ENCODE data around the gene ACOT7.

DNA sequence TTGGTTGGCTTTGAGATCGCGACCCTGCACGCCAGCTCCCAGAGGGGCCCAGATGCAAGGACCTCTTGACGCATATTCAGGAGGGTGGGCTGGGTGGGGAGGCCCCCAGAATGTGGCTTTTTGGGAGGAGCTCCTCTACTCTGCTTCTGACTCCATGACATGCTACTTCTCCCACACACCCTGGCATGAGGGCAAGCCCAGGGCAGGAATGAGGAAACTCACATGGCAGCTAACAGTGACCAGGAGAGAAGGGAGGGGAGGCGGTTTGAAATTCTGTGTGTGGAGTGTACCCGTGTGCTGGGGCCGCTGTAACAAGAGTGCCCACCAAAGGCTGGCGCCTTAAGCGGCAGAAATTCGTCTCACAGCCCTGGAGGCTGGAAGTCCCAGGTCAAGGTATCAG lies 71.4 kb downstream of the ACOT7 start:
- TF ChIP-seq CTCF (conservative IDR thresholded peaks at IDR 0.05; ENCODE audit: low read depth in 2 of 2) (no peak), CREB1 (CRISPR knock-in tag; IDR thresholded peaks at IDR 0.05; ENCODE audit: low read depth) (no peak), REST (IDR thresholded peaks at IDR 0.05; ENCODE audit: unreplicated experiment) (no peak)

Measured in GM23338 (cell line).